Stimulated activated CD8-positive, alpha-beta memory T cell treated with anti-CD3 and anti-CD28 coated beads, Interleukin-4, amount 100 ng/mL, for 1 hour (primary cell): ENCODE data around the gene SERHL2.
A peak's percentile ranks its signal among the peaks of the same experiment; 100 is the strongest.
"Not testable (repeated sequence)": the region's sequence is repeated elsewhere in the genome, so short reads cannot be mapped to it uniquely, and the experiment has no call there.

Source experiments
- DNase-seq, 2 donors: peaks; one replicate each; pipeline ENCODE4 v3.0.0-alpha.2; 2020; ENCODE audit warnings: low read depth in 2 of 2, low spot score in 1 of 2

The SERHL2 gene

DNA sequence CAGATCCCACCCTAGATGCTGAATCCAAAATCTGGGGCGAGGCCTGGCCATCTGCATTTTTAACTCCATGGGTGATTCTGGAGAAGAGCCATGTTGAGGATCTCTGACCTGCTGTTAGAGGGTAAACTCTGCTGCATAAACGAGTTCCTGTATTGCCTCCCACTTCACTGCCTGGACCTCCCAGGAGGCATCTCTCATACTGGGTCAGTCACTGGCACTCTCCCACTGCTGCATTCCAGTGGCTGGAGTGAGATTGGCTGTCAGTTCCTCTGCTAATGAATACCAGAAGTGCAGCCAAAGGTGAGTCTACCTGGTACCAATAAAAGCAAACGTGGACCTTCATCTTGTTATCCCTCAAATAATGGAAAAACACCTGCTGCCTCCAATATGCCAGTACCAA lies 50.6 kb downstream of the SERHL2 start:
- DNase-seq, result no peak

DNA sequence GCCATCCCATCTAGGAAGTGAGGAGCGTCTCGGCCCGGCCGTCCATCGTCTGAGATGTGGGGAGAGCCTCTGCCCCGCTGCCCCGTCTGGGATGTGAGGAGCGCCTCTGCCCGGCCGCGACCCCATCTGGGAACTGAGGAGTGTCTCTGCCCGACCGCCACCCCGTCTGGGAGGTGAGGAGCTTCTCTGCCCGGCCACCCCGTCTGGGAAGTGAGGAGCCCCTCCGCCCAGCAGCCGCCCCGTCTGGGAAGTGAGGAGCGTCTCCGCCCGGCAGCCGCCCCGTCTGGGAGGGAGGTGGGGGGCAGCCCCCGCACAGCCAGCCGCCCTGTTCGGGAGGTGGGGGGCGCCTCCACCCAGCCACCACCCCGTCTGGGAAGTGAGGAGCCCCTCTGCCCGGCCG lies 53.9 kb downstream of the SERHL2 start:
- not testable (repeated sequence) for DNase-seq

DNA sequence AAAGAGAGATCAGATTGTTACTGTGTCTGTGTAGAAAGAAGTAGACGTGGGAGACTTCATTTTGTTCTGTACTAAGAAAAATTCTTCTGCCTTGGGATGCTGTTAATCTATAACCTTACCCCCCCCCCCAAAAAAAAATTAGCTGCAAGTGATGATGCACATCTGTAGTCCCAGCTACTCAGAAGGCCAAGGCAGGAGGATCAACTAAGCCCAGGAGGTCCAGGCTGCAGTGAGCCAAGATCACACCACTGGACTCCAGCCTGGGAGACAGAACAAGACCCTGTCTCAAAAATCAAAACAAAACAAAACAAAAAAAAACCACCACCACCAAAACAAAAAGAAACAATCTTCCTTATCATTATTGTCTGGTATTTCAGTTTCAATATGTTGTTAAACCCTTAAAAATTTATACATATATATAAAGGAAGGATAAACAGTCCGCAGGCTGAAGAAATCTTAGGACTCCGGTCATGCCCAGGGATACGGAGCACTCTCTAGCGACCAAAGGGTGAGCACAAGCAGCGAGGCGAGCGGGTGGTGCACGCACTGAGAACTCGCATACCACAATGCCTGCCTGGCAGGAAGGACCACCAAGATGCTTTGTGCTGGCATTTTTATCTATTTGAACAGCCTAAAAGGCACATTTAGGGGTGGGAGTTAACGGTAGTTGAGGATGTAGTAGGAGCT lies 54.5 kb downstream of the SERHL2 start:
- no peak for DNase-seq

DNA sequence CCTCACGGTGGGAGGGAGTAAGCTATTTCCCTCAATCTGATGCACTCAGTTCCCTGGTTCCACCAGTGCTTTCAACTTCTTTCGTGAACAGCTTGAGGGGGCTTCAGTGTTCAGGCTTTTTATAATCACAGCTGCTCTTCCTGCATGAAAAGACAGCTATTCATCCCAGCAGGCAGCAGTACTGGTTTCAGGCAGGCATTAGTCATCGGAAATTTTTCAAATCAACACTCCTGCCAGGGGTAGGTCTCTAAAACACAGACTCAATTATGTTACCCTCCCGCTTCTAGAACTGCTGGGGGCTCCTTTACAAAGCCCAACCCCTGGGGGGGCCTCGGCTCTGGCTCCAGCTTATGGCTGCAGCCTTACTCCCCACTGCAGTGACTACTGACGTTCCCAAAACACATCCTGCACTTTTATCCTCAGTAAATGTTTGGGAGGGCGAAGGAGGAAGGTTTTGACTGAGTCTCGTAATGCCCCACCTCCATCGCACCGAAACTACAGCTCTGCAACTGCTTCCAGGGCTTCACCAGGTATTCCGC lies 55.1 kb downstream of the SERHL2 start:
- no peak for DNase-seq

DNA sequence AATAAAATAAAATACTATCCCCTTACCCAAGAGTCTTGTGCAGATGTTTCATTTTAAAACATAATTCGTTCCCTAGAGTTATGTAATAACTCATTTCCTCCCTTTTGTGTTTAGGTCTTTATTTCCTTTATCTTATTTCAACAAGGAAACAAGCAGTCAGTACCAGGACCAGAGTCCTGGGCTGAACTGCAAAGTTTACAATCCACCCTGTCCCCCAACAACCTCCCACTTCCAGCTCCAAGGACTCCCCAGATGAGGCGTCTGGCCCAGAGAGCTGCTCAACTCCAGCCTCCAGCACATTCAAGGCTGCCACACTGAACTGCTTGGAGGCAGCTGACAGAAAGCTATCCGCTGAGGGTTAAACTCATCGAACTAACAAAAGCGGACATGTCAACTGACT lies 56.4 kb downstream of the SERHL2 start:
- DNase-seq, result no peak

DNA sequence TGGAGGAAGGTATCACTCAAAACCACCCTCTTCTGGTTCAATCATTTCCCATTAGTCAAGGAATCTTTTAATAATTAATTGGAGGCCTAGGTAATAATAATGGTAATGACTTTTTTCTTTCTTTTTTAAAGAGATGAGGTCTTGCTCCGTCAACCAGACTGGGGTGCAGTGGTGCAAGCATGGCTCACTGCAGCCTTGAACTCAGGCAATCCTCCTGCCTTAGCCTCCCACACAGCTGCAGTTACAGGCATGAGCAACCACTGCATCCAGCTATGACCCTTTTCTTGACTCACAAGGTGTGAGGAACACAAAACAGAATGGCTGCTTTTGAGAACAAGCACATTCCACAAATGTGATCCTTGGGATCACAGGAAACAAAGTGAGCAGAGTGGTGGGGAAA lies 57.3 kb downstream of the SERHL2 start:
- DNase-seq, result no peak

DNA sequence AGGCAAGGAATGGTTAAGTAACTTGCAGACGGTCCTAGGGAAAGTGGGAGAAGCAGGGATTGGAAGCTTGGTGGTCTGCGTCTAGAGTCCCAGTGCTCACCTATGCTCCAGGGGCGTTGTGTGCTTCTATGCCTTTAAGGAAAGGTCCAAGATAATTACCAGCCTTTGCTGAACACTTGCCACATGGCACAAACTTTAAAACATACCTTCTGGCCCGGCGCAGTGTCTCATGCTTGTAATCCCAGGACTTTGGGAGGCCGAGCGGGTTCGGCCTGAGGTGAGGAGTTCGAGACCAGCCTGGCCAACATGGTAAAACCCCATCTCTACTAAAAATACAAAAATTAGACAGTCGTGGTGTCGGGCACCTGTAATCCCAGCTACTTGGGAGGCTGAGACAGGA lies 58.6 kb downstream of the SERHL2 start:
- DNase-seq, result no peak

DNA sequence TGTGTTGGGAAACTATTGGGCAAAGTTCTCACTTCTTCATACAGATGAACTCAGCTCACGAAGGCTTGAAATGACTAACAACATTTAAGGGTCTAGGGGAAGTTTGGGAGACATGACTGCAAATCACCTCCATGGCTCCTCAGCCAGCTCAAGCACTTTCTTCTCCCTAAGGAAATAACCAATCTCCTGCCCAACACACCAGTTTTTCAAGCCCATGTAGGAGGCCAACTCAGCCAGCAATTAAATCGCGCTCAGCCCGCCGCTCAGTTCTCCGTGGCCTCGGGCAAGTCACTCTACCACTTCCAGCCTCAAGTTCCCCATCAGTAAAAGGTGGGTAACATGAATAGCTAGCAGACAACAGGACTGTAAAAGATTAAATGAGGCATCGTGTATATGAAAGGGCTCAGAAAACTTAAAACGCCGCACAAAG lies 60.1 kb downstream of the SERHL2 start:
- DNase-seq, result no peak

DNA sequence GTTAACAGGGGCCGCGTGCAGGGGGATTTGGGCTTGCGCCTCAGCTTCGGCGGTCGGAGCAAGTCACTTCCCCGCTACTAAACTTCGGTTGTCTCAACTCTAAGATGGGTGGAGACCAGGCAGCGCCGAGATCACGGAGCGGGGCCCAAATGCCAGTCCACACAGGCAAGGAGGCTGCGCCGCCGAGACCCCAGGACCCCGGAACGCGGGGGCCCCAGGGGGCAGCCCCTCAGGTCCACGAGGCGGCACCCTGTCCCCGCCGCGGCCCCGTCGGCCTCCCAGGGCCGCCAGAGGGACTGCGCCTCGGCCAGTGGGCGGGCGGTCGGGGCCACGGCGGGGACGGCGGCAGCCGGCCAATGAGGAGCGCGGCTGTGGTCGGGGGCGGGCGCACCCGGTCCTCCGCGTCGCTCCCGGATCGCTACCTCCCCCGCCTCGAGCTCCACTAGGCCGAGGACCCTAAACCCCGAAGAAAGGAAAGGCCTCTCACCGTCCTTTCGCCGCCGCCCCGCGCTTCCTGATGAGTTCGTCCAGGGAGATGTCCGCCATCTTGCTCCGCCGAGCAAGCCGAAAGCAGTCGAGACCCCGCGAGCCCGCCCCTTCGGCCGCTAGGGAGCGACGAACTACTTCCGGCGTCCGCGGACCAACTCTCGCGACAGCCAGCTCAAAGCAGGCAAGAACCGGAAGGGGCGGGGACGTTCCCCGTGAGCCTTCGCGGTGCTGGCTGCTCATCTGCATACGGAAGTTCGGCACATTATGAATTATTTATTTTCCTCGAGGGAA lies 60.7 kb downstream of the SERHL2 start, which contains the start of gene POLDIP3:
Gene POLDIP3, minus strand, starts transcription at position 572 of the 780 bp plus-strand sequence. Its CDS starts 26 bp downstream, at position 546.
- peak; percentile 98 for DNase-seq

DNA sequence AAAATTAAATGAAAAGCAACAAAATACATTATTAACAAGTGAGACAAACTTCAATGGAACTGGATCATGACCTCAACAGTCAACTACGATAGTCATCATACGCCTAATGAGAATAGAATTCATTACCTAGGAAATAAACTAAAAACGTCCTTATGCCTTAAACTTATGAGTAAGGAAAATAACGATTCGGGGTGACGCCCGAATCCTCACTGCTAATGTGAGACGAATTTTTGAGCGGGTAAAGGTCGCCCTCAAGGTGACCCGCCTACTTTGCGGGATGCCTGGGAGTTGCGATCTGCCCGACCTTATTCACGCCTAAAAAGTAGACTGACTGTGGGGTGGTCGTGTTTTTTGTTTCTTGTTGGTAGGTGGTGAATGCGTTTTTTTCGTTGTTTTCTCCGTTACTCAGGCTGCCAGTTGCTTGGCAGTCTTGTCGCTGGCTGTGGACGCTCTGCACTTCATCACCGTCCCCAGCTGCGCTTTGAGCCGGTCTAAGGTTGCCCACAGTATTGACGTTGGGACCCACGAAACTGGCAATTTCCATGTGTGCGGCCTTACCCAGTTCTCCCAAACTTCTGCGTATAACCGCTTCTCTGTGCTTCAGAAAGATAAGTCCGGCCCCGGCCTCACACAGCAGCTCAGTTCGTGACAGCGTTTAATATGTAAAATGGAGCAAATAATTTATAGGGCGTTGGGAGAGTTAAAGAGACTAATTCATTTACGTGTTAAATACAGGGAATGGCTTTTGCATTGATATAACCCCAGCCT lies 61.5 kb downstream of the SERHL2 start:
- peak; percentile 54 to 72 for DNase-seq

DNA sequence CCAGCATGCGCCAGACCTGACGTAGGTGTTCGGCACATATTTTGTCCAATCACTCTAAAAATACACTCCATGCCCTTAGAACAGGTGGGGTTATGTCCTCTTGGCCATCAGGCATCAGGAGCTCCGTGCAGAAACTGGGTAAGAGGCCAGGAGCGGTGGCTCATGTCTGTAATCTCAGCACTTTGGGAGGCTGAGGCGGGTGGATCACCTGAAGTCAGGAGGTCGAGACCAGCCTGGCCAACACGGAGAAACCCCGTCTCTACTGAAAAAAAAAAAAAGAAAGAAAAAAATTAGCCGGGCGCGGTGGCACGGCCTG lies 62.1 kb downstream of the SERHL2 start:
- not testable (repeated sequence) for DNase-seq

DNA sequence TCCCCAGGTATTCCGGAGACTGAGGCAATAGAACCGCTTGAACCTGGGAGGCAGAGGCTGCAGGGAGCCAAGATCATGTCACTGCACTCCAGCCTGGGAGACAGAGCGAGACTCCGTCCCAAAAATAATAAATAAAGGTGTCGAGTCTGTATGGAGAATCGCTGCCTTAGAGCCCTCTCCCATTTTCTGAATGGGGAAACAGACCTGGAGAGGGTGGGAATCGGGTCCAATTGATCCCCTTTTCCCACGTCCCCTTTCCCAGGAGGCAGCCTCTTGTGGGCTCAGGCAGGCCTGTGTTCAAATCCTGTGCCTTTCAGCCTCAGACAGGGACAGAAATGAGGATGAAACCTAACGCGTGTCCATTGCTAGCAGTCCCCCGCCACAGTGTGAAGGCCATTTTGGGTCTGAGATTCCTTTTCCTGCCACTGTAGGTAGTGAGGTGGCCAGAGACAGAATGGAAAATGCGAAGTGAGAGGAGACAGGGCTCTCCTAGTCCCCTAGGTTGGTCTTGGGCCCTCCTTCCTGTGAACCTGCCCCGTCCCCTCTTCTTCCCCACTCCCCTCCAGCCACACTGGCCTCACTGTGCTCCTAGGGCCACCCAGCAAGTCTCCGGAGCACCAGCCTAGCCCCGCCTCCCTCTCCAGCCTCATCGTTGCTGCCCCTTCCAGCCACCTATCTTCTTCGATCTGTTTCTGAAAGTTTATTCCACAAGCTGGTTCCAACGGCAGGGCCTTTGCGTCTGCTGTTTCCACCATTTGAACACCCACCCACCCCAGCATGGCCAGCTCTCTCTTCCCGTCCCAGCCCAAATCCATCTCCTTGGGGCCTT lies 63.6 kb downstream of the SERHL2 start:
- no peak for DNase-seq

DNA sequence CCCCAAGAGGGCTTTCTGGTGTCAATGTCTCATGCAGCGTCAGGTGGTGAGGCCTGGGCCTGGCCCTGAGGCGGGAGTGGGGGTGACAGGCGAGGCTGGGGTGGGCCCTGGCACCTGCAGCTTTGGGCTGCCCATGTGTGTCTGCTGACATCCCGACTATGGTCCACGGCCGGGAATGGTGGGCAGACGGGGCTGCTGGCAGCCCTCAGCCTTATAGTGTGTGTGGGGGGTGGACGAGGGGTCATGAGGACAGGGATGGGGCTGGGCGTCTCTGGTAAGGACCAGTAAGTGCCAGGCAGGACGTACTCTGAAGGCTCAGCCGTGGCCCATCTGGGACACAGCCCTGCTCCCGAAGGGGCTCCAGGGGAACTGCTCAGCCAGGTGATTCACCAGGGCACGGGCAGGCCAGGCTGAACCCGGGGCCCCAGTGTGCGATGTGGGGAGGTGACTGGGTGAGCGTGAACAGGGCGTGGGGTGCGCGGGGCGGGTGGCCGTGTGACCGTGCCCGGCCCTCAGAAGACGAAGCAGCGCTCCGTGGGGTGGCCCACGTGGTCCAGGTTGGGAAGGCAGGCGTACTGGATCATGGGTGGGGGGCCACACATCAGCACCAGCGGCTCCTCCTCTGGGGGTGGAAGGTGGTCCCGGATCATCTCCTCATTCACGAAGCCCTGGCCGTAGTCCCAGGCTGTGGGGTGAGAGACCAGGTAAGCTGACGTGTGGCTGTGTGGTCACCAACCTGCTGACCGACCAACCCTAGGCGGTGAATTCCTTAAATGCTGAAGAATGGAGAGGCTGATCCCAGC lies 65.7 kb downstream of the SERHL2 start:
- no peak for DNase-seq

DNA sequence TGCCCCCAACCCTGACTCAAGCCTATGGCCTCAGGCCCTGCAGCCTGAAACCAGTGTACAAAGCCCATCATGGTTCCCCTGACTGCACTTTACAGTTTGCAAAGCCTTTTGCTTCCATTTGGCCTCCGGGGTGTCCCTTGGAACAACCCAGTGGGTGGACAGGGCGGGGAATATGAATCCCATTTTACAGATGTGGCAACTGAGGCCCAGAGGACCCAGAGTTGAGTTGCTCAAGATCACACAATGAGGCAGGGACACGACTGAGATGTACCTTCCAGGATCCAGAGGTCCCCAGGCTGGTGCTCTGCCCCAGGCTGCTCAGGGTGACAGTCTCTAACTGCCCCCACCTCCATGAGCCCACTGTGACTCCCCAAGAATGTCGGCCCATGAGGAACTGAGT lies 66.3 kb downstream of the SERHL2 start:
- DNase-seq, result no peak

DNA sequence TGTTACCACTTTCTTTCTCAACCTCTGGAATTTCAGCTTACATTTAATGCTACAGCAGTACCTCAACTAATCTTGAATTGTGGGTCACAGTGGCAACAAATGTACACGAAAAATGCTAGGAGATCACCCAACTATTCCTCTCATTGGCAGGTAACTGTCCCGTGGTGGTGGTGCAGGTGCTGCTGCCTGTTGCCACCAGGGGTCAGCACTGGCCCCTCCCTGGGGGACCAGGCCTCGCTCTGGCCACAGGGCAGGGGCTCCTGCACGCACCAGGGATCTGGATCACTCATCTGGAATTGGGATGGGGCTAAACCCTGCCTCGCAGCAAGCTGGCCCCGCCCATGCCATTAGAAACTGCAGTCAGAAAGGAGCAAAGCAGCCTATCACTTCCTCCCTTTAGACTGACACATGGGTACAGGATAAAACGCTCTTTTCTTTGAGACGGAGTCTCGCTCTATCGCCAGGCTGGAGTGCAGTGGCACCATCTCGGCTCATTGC lies 67.8 kb downstream of the SERHL2 start:
- peak in 1 of 2 donors; percentile 21 for DNase-seq

DNA sequence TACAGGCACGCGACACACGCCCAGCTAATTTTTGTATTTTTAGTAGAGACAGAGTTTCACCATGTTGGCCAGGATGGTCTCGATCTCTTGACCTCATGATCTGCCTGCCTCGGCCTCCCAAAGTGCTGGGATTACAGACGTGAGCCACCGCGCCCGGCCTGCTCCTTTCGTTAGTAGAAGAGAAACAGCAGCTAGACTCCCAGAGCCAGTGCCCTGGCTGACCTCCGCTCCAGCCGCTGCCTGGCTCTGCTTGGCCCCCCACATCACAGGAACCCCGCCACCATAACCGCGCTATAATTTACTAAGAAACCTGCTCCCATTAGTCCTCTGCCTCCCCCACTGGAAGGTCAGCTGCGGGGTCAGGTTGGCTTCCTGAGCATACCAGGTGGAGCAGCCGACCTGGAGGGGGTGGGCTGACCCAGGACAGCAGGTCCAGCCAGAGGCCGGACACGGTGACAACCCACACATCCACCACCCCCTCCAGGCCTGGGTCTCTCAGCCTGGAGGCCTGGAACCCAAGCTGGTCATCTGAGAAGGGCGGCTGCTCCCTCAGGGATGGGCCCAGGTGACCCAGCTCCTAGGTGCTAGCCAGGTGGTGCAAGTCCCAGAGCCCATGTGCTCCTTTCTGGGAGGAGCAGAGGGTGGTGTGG lies 68.4 kb downstream of the SERHL2 start:
- DNase-seq, result no peak

DNA sequence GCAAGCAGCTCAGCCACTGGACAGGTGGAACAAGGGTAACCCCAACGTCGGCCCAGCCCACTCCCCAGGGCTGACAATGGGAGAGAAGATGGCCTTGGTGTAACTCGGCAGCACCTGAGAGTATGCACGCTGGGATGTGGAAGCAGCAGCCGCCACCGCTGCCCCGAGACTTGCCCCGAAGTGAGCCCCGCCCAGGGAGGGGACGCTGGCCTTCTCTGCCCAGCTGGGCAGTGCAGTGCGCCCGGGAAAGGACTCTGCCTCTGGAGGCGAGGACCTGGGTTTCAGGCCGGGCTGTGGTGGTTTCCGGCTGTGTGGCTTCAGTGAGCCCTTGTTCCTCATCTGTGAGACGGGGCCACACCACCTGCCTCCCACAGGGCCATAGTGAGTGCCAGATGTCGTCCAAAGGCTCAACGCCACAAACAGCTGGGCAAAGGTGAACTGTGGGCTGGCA lies 69.6 kb downstream of the SERHL2 start:
- DNase-seq, result no peak
